ENCODE results near the gene TMEM100. TPM values are rescaled to one million over a fixed set of nuclear protein-coding genes. Genes with fewer than 3 reads are reported as not detected.

The TMEM100 gene
- polyA plus RNA-seq, 1 donor from 2014 or later: not detected

- Histone ChIP-seq H3K79me2 (replicated peaks; ENCODE audit: insufficient read depth, low read length) (no peaks in the 10 kb centered on the region), H3K9me2 (ENCODE audit: insufficient read depth, low read length) (no peaks in the 10 kb centered on the region), H3K27ac (ENCODE audit: low read length) (no peak overlapping the region), H3K4me3 (ENCODE audit: low read length) (no peak overlapping the region), H3K9ac (ENCODE audit: low read length) (no peak overlapping the region), H3K4me2 (ENCODE audit: low read length) (no peak overlapping the region), H3K27me3 (ENCODE audit: insufficient read depth, low read depth, low read length) (no peaks in the 10 kb centered on the region), H2AFZ (ENCODE audit: low read depth, low read length) (no peak overlapping the region), H3K9me3 (ENCODE audit: low read length) (no peaks in the 10 kb centered on the region), H3F3A (ENCODE audit: insufficient read depth, low read length, poor library complexity, severe bottlenecking) (no peaks in the 10 kb centered on the region), H3K36me3 (ENCODE audit: insufficient read depth, low read length) (no peaks in the 10 kb centered on the region), H4K20me1 (ENCODE audit: insufficient read depth) (no peaks in the 10 kb centered on the region)
- TF ChIP-seq SMC3 (conservative IDR thresholded peaks at IDR 0.05; ENCODE audit: poor library complexity) (no peak), EP300 (conservative IDR thresholded peaks at IDR 0.05; ENCODE audit: poor library complexity, severe bottlenecking) (no peak), POLR2AphosphoS5 (IDR thresholded peaks at IDR 0.05) (no peak), CTCF (IDR thresholded peaks at IDR 0.05; ENCODE audit: poor library complexity, severe bottlenecking) (no peak), TAF1 (IDR thresholded peaks at IDR 0.05; ENCODE audit: low read depth) (no peak), RAD21 (conservative IDR thresholded peaks at IDR 0.05) (no peak), EZH2 (IDR thresholded peaks at IDR 0.05; ENCODE audit: borderline replicate concordance, insufficient read depth, low read length, poor library complexity, severe bottlenecking) (no peak), MXI1 (conservative IDR thresholded peaks at IDR 0.05; ENCODE audit: poor library complexity, severe bottlenecking) (no peak), REST (IDR thresholded peaks at IDR 0.05; ENCODE audit: borderline replicate concordance) (no peak)
Observed at GRCh38 chr17:55764610-55765009, 41.9 kb upstream of the TMEM100 start.

GRCh38 chr17:55763856-55764255 lies 41.2 kb upstream of the TMEM100 start:
- no peak for TF ChIP-seq CTCF (IDR thresholded peaks at IDR 0.05; ENCODE audit: poor library complexity, severe bottlenecking)
- no peak for TF ChIP-seq EP300 (conservative IDR thresholded peaks at IDR 0.05; ENCODE audit: poor library complexity, severe bottlenecking)
- TF ChIP-seq POLR2AphosphoS5 (IDR thresholded peaks at IDR 0.05): no peak
- no peak for TF ChIP-seq SMC3 (conservative IDR thresholded peaks at IDR 0.05; ENCODE audit: poor library complexity)
- no peak for TF ChIP-seq MXI1 (conservative IDR thresholded peaks at IDR 0.05; ENCODE audit: poor library complexity, severe bottlenecking)
- TF ChIP-seq EZH2 (IDR thresholded peaks at IDR 0.05; ENCODE audit: borderline replicate concordance, insufficient read depth, low read length, poor library complexity, severe bottlenecking): no peak
- TF ChIP-seq REST (IDR thresholded peaks at IDR 0.05; ENCODE audit: borderline replicate concordance): no peak
- no peak for TF ChIP-seq RAD21 (conservative IDR thresholded peaks at IDR 0.05)
- TF ChIP-seq TAF1 (IDR thresholded peaks at IDR 0.05; ENCODE audit: low read depth): no peak
- no peaks in the 10 kb centered on the region for H3K9me3 ChIP-seq (ENCODE audit: low read length)
- H3K79me2 ChIP-seq (replicated peaks; ENCODE audit: insufficient read depth, low read length): no peaks in the 10 kb centered on the region
- no peak overlapping the region for H3K4me2 ChIP-seq (ENCODE audit: low read length)
- H2AFZ ChIP-seq (ENCODE audit: low read depth, low read length): no peak overlapping the region
- H3K9ac ChIP-seq (ENCODE audit: low read length): no peak overlapping the region
- no peak overlapping the region for H3K4me3 ChIP-seq (ENCODE audit: low read length)
- H3K9me2 ChIP-seq (ENCODE audit: insufficient read depth, low read length): no peaks in the 10 kb centered on the region
- H3K36me3 ChIP-seq (ENCODE audit: insufficient read depth, low read length): no peaks in the 10 kb centered on the region
- H4K20me1 ChIP-seq (ENCODE audit: insufficient read depth): no peaks in the 10 kb centered on the region
- no peaks in the 10 kb centered on the region for H3K27me3 ChIP-seq (ENCODE audit: insufficient read depth, low read depth, low read length)
- H3F3A ChIP-seq (ENCODE audit: insufficient read depth, low read length, poor library complexity, severe bottlenecking): no peaks in the 10 kb centered on the region
- no peak overlapping the region for H3K27ac ChIP-seq (ENCODE audit: low read length)
